IgD-negative memory B cell (primary cell): ENCODE results near the gene ASIC2. TPM values are rescaled to one million over a fixed set of nuclear protein-coding genes. Genes with fewer than 3 reads are reported as not detected.
A peak's percentile ranks its signal among the peaks of the same experiment; 100 is the strongest.

Experiments used
- H3K27ac Mint-ChIP-seq, 3 donors: one replicate each; pipeline ENCODE4 v1.8.0; 2020 to 2022; ENCODE audit warnings: mild to moderate bottlenecking in 3 of 3, mixed read lengths in 3 of 3, moderate library complexity in 1 of 3
- H3K27me3 Mint-ChIP-seq: one replicate; pipeline ENCODE4 v1.8.0; 2021; ENCODE audit warnings: mixed read lengths
- H3K36me3 Mint-ChIP-seq: one replicate; pipeline ENCODE4 v1.8.0; 2020; ENCODE audit warnings: mild to moderate bottlenecking, mixed read lengths
- H3K4me1 Mint-ChIP-seq, 3 donors: one replicate each; pipeline ENCODE4 v1.8.0; 2020 to 2022; ENCODE audit warnings: mixed read lengths in 3 of 3, mild to moderate bottlenecking in 1 of 3
- H3K4me3 Mint-ChIP-seq, 4 donors: one replicate each; pipeline ENCODE4 v1.8.0; 2020 to 2022; ENCODE audit warnings: mild to moderate bottlenecking in 4 of 4, mixed read lengths in 4 of 4, moderate library complexity in 3 of 4
- H3K9me3 Mint-ChIP-seq, 3 donors: one replicate each; pipeline ENCODE4 v1.8.0; 2020 to 2021; ENCODE audit warnings: mixed read lengths in 3 of 3, mild to moderate bottlenecking in 1 of 3
- polyA plus RNA-seq: library from polyadenylated mRNA; unstranded; fragments of 300-500 nt; fragmentation: Illumina TruSeq; gene quantifications from one replicate; pipeline ENCODE4 v1.2.3, GENCODE V29; 2021

The ASIC2 gene
- polyA plus RNA-seq, 1 donor from 2014 or later: not detected

DNA sequence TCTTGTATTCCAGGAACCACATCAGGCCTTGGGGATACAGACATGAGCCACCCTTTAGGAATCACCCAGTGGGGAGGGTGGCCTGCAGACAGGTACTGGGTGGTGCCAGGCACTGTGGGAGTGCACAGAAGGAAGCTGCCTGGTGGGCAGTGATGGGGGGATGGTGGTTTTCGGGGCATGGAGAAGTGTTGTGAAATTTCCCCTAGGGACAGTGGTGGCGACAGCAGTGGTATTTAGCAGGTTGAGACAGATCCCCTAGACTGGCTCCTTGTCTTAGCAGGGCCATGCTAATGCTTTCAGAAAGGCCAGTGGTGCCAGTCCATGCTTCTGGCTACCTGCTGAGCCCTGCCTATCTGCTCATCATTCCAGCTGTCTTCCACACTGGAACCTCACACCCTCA lies 171.8 kb downstream of the ASIC2 start:
- no peak overlapping the region for H3K4me3 Mint-ChIP-seq

DNA sequence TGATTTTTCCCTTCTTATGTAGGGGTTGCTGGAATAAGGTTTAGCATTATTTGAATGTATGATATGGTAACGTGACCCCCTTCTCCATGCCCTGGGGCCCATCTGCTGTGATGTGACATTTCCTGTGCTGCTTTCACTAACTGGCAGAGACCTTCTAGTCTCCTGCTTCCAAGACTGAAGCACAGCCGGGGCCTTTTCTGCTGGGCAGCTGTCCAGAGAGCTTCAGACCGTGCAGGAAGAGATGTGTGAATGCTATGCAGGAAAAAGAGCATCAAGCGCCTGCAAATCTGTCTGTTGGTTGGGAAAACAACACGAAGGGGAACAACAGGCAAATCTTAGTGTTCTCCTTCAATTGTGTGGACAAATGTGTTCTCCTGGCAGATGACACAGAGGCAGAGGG lies 173.0 kb downstream of the ASIC2 start:
- H3K27me3 Mint-ChIP-seq: peaks cover 13% of the 10 kb centered on the region
- no peak overlapping the region for H3K4me3 Mint-ChIP-seq
- no peaks in the 10 kb centered on the region for H3K4me1 Mint-ChIP-seq
- H3K36me3 Mint-ChIP-seq: peaks cover 1% of the 10 kb centered on the region
- H3K9me3 Mint-ChIP-seq: peaks cover 0 to 2% (median 0%) of the 10 kb centered on the region in 3 donors
- no peak overlapping the region for H3K27ac Mint-ChIP-seq

More for the DNA sequence above, 171.8 kb downstream of the ASIC2 start:
- Mint-ChIP-seq H3K27ac (no peak overlapping the region), H3K27me3 (peaks cover 13% of the 10 kb centered on the region), H3K4me1 (no peaks in the 10 kb centered on the region), H3K36me3 (peaks cover 1% of the 10 kb centered on the region), H3K9me3 (peaks cover 0 to 2% (median 1%) of the 10 kb centered on the region in 3 donors)

GRCh38 chr17:33118391-33119075 lies 174.6 kb downstream of the ASIC2 start:
- H3K9me3 Mint-ChIP-seq: peaks cover 0 to 2% (median 0%) of the 10 kb centered on the region in 3 donors
- no peaks in the 10 kb centered on the region for H3K4me1 Mint-ChIP-seq
- peaks cover 16% of the 10 kb centered on the region for H3K27me3 Mint-ChIP-seq
- no peak overlapping the region for H3K4me3 Mint-ChIP-seq
- no peak overlapping the region for H3K27ac Mint-ChIP-seq
- H3K36me3 Mint-ChIP-seq: peaks cover 1% of the 10 kb centered on the region

- Mint-ChIP-seq H3K4me3 (no peak overlapping the region), H3K36me3 (peaks cover 1% of the 10 kb centered on the region), H3K9me3 (no peaks in the 10 kb centered on the region), H3K27me3 (peaks cover 14% of the 10 kb centered on the region), H3K27ac (no peak overlapping the region), H3K4me1 (no peaks in the 10 kb centered on the region)
These were observed 177.0 kb downstream of the ASIC2 start for GRCh38 chr17:33116021-33116551.

DNA sequence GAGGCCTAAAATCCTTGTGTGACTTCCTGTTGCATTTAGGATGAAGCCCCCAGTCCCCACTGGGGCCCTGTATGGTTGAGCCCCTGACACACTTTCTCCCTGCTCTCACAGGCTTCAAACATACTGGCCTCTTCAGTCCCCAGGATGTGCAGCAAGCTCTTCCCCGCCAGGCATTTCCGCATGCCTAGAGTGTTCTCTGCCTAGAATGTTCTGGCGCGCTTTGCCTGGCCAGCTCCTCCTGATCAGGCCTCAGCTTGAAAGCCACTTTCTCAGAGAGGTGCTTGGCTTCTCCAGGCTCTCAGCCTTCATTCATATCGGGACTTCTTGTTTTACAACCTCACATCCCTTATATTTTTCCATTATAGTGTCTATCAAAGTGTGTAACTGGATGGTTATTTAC lies 177.7 kb downstream of the ASIC2 start:
- H3K36me3 Mint-ChIP-seq: peaks cover 1% of the 10 kb centered on the region
- H3K4me3 Mint-ChIP-seq: no peak overlapping the region
- no peaks in the 10 kb centered on the region for H3K9me3 Mint-ChIP-seq
- no peak overlapping the region for H3K27ac Mint-ChIP-seq
- H3K4me1 Mint-ChIP-seq: no peaks in the 10 kb centered on the region
- H3K27me3 Mint-ChIP-seq: peaks cover 15% of the 10 kb centered on the region

GRCh38 chr17:33113991-33114370 lies 179.1 kb downstream of the ASIC2 start:
- Mint-ChIP-seq H3K27ac (no peak overlapping the region), H3K27me3 (peaks cover 15% of the 10 kb centered on the region), H3K36me3 (no peaks in the 10 kb centered on the region), H3K4me1 (no peaks in the 10 kb centered on the region), H3K9me3 (no peaks in the 10 kb centered on the region), H3K4me3 (no peak overlapping the region)

- Mint-ChIP-seq H3K27me3 (peaks cover 14% of the 10 kb centered on the region), H3K27ac (no peak overlapping the region), H3K4me3 (no peak overlapping the region), H3K36me3 (no peaks in the 10 kb centered on the region), H3K9me3 (no peaks in the 10 kb centered on the region), H3K4me1 (no peaks in the 10 kb centered on the region)
These were observed 179.7 kb downstream of the ASIC2 start for GRCh38 chr17:33113276-33113990.

- H3K36me3 Mint-ChIP-seq: no peaks in the 10 kb centered on the region
- no peak overlapping the region for H3K27ac Mint-ChIP-seq
- peaks cover 14% of the 10 kb centered on the region for H3K27me3 Mint-ChIP-seq
- no peaks in the 10 kb centered on the region for H3K4me1 Mint-ChIP-seq
- no peak overlapping the region for H3K4me3 Mint-ChIP-seq
- H3K9me3 Mint-ChIP-seq: no peaks in the 10 kb centered on the region
These were observed 180.3 kb downstream of the ASIC2 start for GRCh38 chr17:33112763-33113162.

GRCh38 chr17:33109336-33110072 lies 183.6 kb downstream of the ASIC2 start:
- Mint-ChIP-seq H3K27me3 (peaks cover 23% of the 10 kb centered on the region), H3K27ac (no peak overlapping the region), H3K36me3 (no peaks in the 10 kb centered on the region), H3K9me3 (peaks cover 0 to 5% (median 3%) of the 10 kb centered on the region in 3 donors), H3K4me1 (no peaks in the 10 kb centered on the region), H3K4me3 (no peak overlapping the region)

DNA sequence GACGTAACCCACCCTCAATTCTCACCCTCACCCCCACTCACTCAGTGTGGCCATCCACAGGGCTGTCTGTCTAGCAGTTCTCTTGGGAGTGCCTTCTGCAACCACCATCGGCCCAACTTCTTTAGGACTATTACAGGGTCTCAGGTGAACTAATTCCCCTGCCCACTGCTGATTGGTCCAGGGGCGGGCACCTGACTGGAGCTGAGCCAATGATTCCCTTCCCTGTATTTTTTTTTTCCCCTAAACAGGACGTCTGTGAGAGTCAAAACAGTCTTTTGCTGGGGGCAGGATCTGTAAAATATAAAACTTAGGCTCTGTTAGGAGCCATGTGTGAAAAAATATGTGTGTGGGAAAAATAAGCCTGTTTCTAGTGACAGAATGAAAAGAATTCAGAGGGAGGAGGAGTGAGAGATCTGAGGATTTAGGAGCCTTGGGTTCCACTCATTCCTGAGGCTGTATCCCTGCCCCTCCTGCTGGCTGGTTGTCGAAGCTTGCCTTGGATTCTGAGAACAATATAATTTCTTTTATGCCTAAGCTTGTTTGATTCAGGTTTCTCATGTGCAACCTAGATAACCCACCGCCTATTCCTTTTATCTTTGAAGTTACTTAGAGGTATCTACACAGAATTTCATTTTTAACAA lies 186.4 kb downstream of the ASIC2 start:
- Mint-ChIP-seq H3K27me3 (peaks cover 20% of the 10 kb centered on the region), H3K4me3 (no peak overlapping the region), H3K27ac (no peak overlapping the region), H3K36me3 (no peaks in the 10 kb centered on the region), H3K9me3 (peaks cover 0 to 5% (median 3%) of the 10 kb centered on the region in 3 donors), H3K4me1 (no peaks in the 10 kb centered on the region)

GRCh38 chr17:33105911-33106310 lies 187.2 kb downstream of the ASIC2 start:
- Mint-ChIP-seq H3K27me3 (peaks cover 14% of the 10 kb centered on the region), H3K9me3 (peaks cover 0 to 5% (median 3%) of the 10 kb centered on the region in 3 donors), H3K4me1 (no peaks in the 10 kb centered on the region), H3K27ac (peak overlapping the region in 1 of 3 donors; percentile 64), H3K36me3 (no peaks in the 10 kb centered on the region), H3K4me3 (no peak overlapping the region)

DNA sequence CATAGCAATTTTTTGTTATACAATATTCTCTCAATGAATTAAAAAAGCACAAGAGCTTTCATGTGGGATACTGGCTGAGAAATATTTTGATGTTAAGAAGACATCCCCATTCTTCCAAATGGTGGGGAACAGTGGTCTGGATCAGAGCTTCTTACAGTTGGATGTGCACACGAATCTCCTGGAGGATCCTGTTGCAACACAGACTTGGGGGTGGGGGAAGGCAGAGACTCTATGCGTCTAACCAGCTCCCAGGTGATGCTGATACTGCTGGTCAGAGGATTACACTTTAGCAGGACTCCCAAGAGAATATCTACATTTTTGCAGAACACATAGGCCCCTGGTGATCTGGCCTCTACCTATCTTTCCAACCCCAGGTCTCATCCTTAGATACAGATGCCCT lies 193.2 kb downstream of the ASIC2 start:
- H3K27ac Mint-ChIP-seq: no peak overlapping the region
- H3K36me3 Mint-ChIP-seq: no peaks in the 10 kb centered on the region
- H3K4me3 Mint-ChIP-seq: no peak overlapping the region
- no peaks in the 10 kb centered on the region for H3K9me3 Mint-ChIP-seq
- peaks cover 4% of the 10 kb centered on the region for H3K27me3 Mint-ChIP-seq
- no peaks in the 10 kb centered on the region for H3K4me1 Mint-ChIP-seq

DNA sequence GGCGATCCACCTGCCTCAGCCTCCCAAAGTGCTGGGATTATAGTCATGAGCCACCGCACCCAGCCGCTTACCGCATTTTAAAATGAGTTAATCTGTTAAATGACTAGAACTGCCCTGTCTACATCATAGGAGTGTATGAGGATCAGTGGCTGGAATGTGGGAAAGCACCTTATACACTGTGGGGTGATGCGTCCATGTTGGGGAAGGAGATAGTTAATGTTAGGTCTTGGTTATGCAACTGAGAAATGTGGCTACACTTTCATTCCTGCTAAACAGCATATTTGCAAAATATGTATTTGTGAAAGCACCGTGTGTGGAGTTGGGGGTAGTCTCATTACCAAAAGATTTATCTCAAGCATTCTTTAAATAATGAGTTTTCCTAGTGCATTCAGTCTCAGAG lies 193.8 kb downstream of the ASIC2 start:
- H3K27me3 Mint-ChIP-seq: peaks cover 4% of the 10 kb centered on the region
- no peaks in the 10 kb centered on the region for H3K4me1 Mint-ChIP-seq
- H3K4me3 Mint-ChIP-seq: no peak overlapping the region
- H3K9me3 Mint-ChIP-seq: no peaks in the 10 kb centered on the region
- H3K27ac Mint-ChIP-seq: no peak overlapping the region
- H3K36me3 Mint-ChIP-seq: no peaks in the 10 kb centered on the region

- H3K4me1 Mint-ChIP-seq: no peaks in the 10 kb centered on the region
- no peak overlapping the region for H3K27ac Mint-ChIP-seq
- no peaks in the 10 kb centered on the region for H3K9me3 Mint-ChIP-seq
- no peaks in the 10 kb centered on the region for H3K36me3 Mint-ChIP-seq
- H3K4me3 Mint-ChIP-seq: no peak overlapping the region
- peaks cover 3% of the 10 kb centered on the region for H3K27me3 Mint-ChIP-seq
These were observed 195.7 kb downstream of the ASIC2 start for GRCh38 chr17:33097411-33097810.

GRCh38 chr17:33096161-33096560 lies 196.9 kb downstream of the ASIC2 start:
- no peaks in the 10 kb centered on the region for H3K36me3 Mint-ChIP-seq
- peaks cover 3% of the 10 kb centered on the region for H3K27me3 Mint-ChIP-seq
- no peaks in the 10 kb centered on the region for H3K4me1 Mint-ChIP-seq
- H3K27ac Mint-ChIP-seq: no peak overlapping the region
- H3K9me3 Mint-ChIP-seq: no peaks in the 10 kb centered on the region
- H3K4me3 Mint-ChIP-seq: no peak overlapping the region
